Fibroblast of villous mesenchyme (primary cell): Measurements from ENCODE around the gene KIF2C. TPM values are rescaled to one million over a fixed set of nuclear protein-coding genes. Genes with fewer than 3 reads are reported as not detected.

Source experiments
- DNase-seq: peaks from one replicate; pipeline ENCODE4 v3.0.0-alpha.2; 2010; ENCODE audit warnings: low read depth
- H3K4me3 ChIP-seq: 2 replicates; pipeline ENCODE4 v1.5.1; 2011; ENCODE audit warnings: low read depth, mild to moderate bottlenecking, low read length
- CTCF ChIP-seq: IDR thresholded peaks from 2 replicates; pipeline ENCODE4 v1.5.1; 2012; ENCODE audit warnings: low read depth, mild to moderate bottlenecking, low read length; ENCODE audit not compliant: insufficient read depth
- small RNA-seq: library from RNA; depleted of rRNA; stranded (forward); fragments of <200 nt; gene quantifications from one replicate; pipeline ENCODE3, GENCODE V24; 2012
- total RNA-seq: library from RNA; depleted of rRNA; stranded (reverse); fragments of >200 nt; gene quantifications from 2 replicates; pipeline ENCODE4 v1.2.3, GENCODE V29; 2012

The KIF2C gene
- total RNA-seq, 1 donor, result 26.8 TPM

GRCh38 chr1:44817307-44817706 is 77.7 kb downstream of the KIF2C start:
- TF ChIP-seq CTCF, result no peak
- H3K4me3 ChIP-seq, result no peak overlapping the region
- DNase-seq, result no peak

Small RNA genes within 50 kb of the gene (small RNA-seq; reads per million reads assigned to genes)
- gene RNU5D-1, result 352 reads per million, percentile 98 among the genes with 10 or more reads in this experiment
- gene RNU5F-1, result 35.0 reads per million, percentile 95 among the genes with 10 or more reads in this experiment
- 3,298 reads per million, percentile 99 among the genes with 10 or more reads in this experiment for gene SNORD38A
- not detected for gene SNORD38B
- 27.2 reads per million, percentile 94 among the genes with 10 or more reads in this experiment for gene SNORD46
- gene SNORD55, result not detected

Other genes starting within 250 kb of the KIF2C start
- gene TMEM53, start 65.4 kb upstream of the KIF2C start, total RNA-seq, result 6.4 and 7.3 TPM in 2 replicates
- gene ARMH1, start 65.1 kb upstream of the KIF2C start, total RNA-seq, result 0.32 and 0.43 TPM in 2 replicates
- not detected in 2 replicates for gene RNU5D-1, start 8.7 kb upstream of the KIF2C start, total RNA-seq
- 1,148 and 1,233 TPM in 2 replicates for gene RPS8, start 35.7 kb downstream of the KIF2C start, total RNA-seq
- not detected in 2 replicates for gene BEST4, start 48.3 kb downstream of the KIF2C start, total RNA-seq
- 44.0 and 44.5 TPM in 2 replicates for gene PLK3, start 60.5 kb downstream of the KIF2C start, total RNA-seq
- under 0.01 TPM in 1 of 2 replicates, not detected in the other for gene DYNLT4, start 67.5 kb downstream of the KIF2C start, total RNA-seq
- gene BTBD19, start 68.7 kb downstream of the KIF2C start, total RNA-seq, result 11.6 and 13.0 TPM in 2 replicates
- under 0.01 and 0.32 TPM in 2 replicates for gene PTCH2, start 103.4 kb downstream of the KIF2C start, total RNA-seq
- gene EIF2B3, start 246.8 kb downstream of the KIF2C start, total RNA-seq, result 36.7 and 45.3 TPM in 2 replicates